Heart left ventricle (tissue), 16 donors: ENCODE measurements around the gene SSX2IP. TPM values are rescaled to one million over a fixed set of nuclear protein-coding genes. Genes with fewer than 3 reads are reported as not detected.
"Not testable (repeated sequence)": the region's sequence is repeated elsewhere in the genome, so short reads cannot be mapped to it uniquely, and the experiment has no call there.

Experiments used
- ATAC-seq, 4 donors: fragments of 200-7000 bp; cut with Tn5 transposase; one replicate each; pipeline ENCODE4 v1.9.1; 2020 to 2022; ENCODE audit warnings: moderate library complexity in 4 of 4, mild to moderate bottlenecking in 3 of 4, moderate number of reproducible peaks in 1 of 4
- DNase-seq, 5 donors: peaks; one replicate each; pipeline ENCODE4 v3.0.0-alpha.2; 2020
- H3K27ac ChIP-seq, 12 donors: fragments of 200-600 bp; sonication (generic) in 4 of 12; one replicate each; pipeline versions ENCODE4 v1.5.0 to v1.8.0; 2016 to 2022; ENCODE audit warnings: mild to moderate bottlenecking in 2 of 12
- H3K27me3 ChIP-seq, 9 donors: fragments of 200-600 bp; sonication (generic) in 2 of 9; one replicate each; pipeline versions ENCODE4 v1.5.1 to v1.8.0; 2016 to 2022; ENCODE audit warnings: mild to moderate bottlenecking in 3 of 9
- H3K36me3 ChIP-seq, 9 donors: fragments of 200-600 bp; sonication (generic) in 2 of 9; one replicate each; pipeline versions ENCODE4 v1.5.0 to v1.8.0; 2018 to 2022; ENCODE audit warnings: mild to moderate bottlenecking in 2 of 9
- H3K4me1 ChIP-seq, 12 donors: fragments of 200-600 bp; sonication (generic) in 4 of 12; one replicate each; pipeline versions ENCODE4 v1.5.0 to v1.8.0; 2016 to 2022; ENCODE audit warnings: mild to moderate bottlenecking in 3 of 12
- H3K4me3 ChIP-seq, 12 donors: fragments of 200-600 bp; sonication (generic) in 4 of 12; one replicate each; pipeline versions ENCODE4 v1.5.0 to v1.8.0; 2017 to 2022; ENCODE audit warnings: mild to moderate bottlenecking in 9 of 12, moderate library complexity in 4 of 12
- H3K9me3 ChIP-seq, 12 donors: fragments of 200-600 bp; sonication (generic) in 4 of 12; one replicate each; pipeline versions ENCODE4 v1.5.0 to v1.8.0; 2016 to 2022; ENCODE audit warnings: mild to moderate bottlenecking in 1 of 12
- CTCF ChIP-seq, 12 donors: fragments of 200-600 bp; sonication (generic) in 4 of 12; IDR thresholded peaks; one replicate each; pipeline versions ENCODE4 v1.5.0 to v1.8.0; 2018 to 2022; ENCODE audit warnings: antibody characterized with exemption in 12 of 12, mild to moderate bottlenecking in 5 of 12
- POLR2A ChIP-seq, 2 donors: fragments of 450-650 bp; IDR thresholded peaks; one replicate each; pipeline ENCODE4 v1.6.1; 2017; ENCODE audit warnings: antibody characterized with exemption in 2 of 2, mild to moderate bottlenecking in 2 of 2, moderate library complexity in 2 of 2
- WGBS, 4 donors: extraction: QIAGEN DNeasy Blood & Tissue Kit in 2 of 4; methylation state at CpG; one replicate each; pipeline versions ENCODE4 v1.1.5 to v1.1.7; 2013 to 2018; 5-methylcytosine and 5-hydroxymethylcytosine counted together
- intact Hi-C, 10 donors: fragments of 100-400 bp; cut with DNase I; formaldehyde crosslinking; loops; one replicate each; pipeline versions ENCODE4 v1.11.1 to v1.14.2; 2022
- polyA plus RNA-seq, 2 donors: library from polyadenylated mRNA; stranded (reverse); fragments of 200-250 nt; gene quantifications; one replicate each; pipeline ENCODE4 v1.2.3, GENCODE V29; 2013
- total RNA-seq, 9 donors: library from RNA; depleted of rRNA in 2 of 9; stranded (reverse); fragments of >200 nt in 2 of 9; fragmentation: NEBNext Ultra II Directional in 3 of 9; extraction: Animal tissue kit (Norgen Biotek cat#: 25700) in 3 of 9; gene quantifications; one replicate each; pipeline versions ENCODE4 v1.1.0 to v1.2.4, GENCODE V29; 2016 to 2023
- donor health status: ischemic (EF 13 %, LVEDD 7.1; RV severe dilation, severe dysfunction).
- donor health status: healthy with polysubstance abuse.
- donor health status: DM: no; HTN: yes; CAD: no.
- donor health status: DM: no; HTN: no; CAD: no.
- donor health status: ischemic (EF 25% LVEDD 6.9; RV normal size, moderate dysfunction).
- donor health status: ischemic (EF 25% LVEDD 5.7; RV mildly dilated, moderate dysfunction).
- donor health status: healthy.
- donor health status: DM: yes; HTN: yes; CAD: no.
- donor health status: ischemic (EF 35%, LVEDD 5.7; RV mildly dilated, moderate dysfunction).
- donor health status: nonischemic (EF 11% LVEDD 7.7; RV severe dilation, severe dysfunction).
- donor health status: DM: yes; HTN: yes; CAD: no.
- donor health status: PGD.
- donor health status: ischemic (EF 29% LVEDD 5.4; RV normal size, mild dysfunction).
- donor health status: nonischemic (EF 23%, LVEDD 6.1; RV moderate dilation, normal function).

SSX2IP gene
- total and polyA plus RNA-seq, 11 donors = 2.6 to 18.5 (median 13.7) TPM

DNA sequence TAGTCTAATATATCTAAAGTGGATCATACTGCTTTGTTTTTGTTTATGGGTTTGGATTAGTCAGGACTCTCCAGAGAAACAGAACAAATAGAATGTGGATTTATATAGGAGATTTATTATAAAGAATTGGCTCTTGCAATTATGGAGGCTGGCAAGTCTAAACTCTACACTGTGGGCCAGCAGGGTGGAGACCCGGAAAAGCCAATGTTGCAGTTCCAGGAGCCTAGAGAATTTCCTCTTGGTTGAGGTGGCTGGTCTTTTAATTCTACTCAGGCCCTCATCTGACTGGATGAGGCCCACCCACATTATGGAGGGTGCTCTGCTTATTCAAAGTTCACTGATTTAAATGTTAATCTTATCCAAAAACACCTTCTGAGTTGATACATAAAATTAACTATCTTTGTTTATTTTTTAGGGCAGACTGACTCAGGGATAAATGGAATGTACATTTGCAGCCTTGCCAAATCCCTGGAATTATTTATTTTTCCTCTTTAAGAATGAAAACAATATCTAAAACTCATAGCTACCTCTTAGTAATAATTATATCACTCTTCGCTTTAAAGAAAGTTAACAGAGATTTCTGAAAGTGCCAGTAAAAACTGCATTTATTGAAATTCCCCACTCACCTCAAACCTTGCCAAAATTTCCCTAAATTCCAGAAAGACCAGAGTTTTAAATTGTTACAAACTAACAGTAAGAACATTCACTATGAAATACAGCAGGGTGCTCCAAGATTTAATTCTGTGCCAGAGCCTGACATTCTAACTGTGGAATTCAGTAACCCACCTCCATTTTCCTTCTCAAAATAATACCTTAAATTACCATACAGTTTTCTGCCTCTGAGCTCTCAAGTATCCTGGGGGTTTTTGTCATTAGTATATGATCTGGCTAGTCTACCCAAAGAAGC lies 36.6 kb upstream of the SSX2IP start:
- Histone ChIP-seq H3K4me3 (no peak overlapping the region), H3K27ac (peak overlapping the region in 4 of 12 donors; percentile 14 to 49 (median 30)), H3K27me3 (no peaks in the 10 kb centered on the region), H3K4me1 (peaks cover 0 to 24% (median 0%) of the 10 kb centered on the region in 12 donors), H3K36me3 (no peaks in the 10 kb centered on the region), H3K9me3 (no peaks in the 10 kb centered on the region)
- DNase-seq = no peak
- no peak for ATAC-seq
- intact Hi-C loops = no loop called here
- 74 to 82% (median 77%) methylated on average over 2 of the region's 2 CpGs for WGBS, 4 donors
- TF ChIP-seq POLR2A (IDR thresholded peaks at IDR 0.05) (no peak), CTCF (IDR thresholded peaks at IDR 0.05) (no peak)

DNA sequence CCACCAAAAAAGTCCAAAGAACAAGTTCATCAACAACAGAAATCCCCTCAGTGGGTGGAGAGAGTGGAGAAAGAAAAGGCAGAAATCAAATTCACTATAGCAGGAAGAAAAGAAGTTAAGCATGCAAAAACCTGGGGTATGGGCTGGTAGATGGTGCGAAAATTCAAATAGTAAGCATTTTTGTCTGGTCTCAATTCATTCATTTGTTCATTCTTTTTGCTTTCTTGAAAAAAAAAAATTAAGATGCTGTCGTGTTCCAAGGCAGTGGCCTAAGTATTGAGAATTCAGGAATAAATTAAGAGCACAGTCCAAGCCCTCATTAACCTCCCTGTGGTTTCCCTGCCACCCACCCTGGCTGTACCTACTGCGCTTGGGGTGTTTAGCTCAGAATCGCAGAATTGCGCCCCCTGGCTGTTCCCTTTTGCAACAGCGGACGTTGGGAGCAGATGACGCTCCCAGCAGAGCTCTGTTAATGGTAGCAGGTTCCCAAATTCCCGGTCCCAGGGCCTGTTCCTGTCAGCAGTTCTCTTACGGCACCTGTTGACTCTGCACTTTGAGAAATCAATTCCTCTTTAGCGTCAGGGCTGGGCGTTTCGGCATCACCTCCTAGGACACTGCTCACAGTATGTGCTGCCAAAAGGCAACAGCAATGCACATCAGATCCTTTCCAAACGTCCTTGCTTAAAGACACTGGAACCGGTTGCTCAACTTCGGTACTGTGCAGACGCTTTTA lies 34.0 kb upstream of the SSX2IP start:
- ATAC-seq = no peak

DNA sequence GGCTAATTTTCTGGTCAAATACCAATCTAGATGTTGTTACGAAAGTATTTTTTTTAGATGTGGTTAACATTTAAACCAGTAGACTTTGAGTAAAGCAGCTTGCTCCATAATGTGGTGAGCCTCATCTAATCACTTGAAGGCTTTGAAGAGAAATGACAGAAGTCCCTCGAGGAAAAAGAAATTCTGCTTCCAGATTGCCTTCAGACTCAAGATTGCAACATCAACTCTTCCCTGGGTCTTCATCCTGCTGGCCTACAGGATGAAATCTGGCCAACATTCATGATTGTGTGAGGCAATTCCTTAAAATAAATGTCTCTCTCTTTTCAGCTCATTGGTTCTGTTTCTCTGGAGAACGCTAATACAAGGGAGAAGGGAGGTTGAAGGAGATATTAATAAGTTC lies 32.5 kb upstream of the SSX2IP start:
- Histone ChIP-seq H3K4me3 (no peak overlapping the region), H3K36me3 (no peaks in the 10 kb centered on the region), H3K27me3 (no peaks in the 10 kb centered on the region), H3K27ac (peak overlapping the region in 5 of 12 donors; percentile 17 to 54 (median 39)), H3K4me1 (peaks cover 0 to 43% (median 0%) of the 10 kb centered on the region in 12 donors), H3K9me3 (no peaks in the 10 kb centered on the region)
- ATAC-seq (peak in 3 of 4 donors; percentile 43 to 77 (median 61)), DNase-seq (no peak)
- intact Hi-C loops = no loop called here
- WGBS, 4 donors = 74 to 82% (median 75%) methylated on average over 3 of the region's 3 CpGs
- TF ChIP-seq POLR2A (IDR thresholded peaks at IDR 0.05) (no peak), CTCF (IDR thresholded peaks at IDR 0.05) (no peak)

More for the DNA sequence above, 34.0 kb upstream of the SSX2IP start:
- no peaks in the 10 kb centered on the region for H3K27me3 ChIP-seq
- intact Hi-C loops = no loop called here
- H3K27ac ChIP-seq = no peak overlapping the region
- no peaks in the 10 kb centered on the region for H3K36me3 ChIP-seq
- DNase-seq = peak in 1 of 5 donors; percentile 20
- WGBS, 4 donors = 55 to 68% (median 61%) methylated on average over 17 of the region's 17 CpGs
- no peak overlapping the region for H3K4me3 ChIP-seq
- H3K9me3 ChIP-seq = no peaks in the 10 kb centered on the region
- TF ChIP-seq POLR2A (IDR thresholded peaks at IDR 0.05) (no peak), CTCF (IDR thresholded peaks at IDR 0.05) (peak in 4 of 12 donors; percentile 13 to 45 (median 20))
- H3K4me1 ChIP-seq = peaks cover 0 to 36% (median 0%) of the 10 kb centered on the region in 12 donors

DNA sequence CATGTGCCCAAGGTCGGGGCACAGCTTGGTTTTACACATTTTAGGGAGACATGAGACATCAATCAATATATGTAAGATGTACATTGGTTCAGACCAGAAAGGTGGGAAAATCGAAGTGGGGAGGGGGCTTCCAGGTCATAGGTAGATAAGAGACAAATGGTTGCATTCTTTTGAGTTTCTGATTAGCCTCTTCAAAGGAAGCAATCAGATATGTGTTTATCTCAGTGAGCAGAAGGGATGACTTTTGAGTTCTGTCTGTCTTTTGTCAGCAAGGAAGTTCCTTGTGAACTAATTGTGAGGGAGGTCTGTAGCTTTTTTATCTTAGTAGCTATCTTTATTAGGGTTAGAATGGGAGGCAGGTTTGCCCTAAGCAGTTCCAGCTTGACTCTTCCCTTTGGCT lies 31.6 kb upstream of the SSX2IP start:
- H3K36me3 ChIP-seq, H3K4me3 ChIP-seq, DNase-seq, ATAC-seq, H3K27me3 ChIP-seq, intact Hi-C loops, H3K9me3 ChIP-seq: not testable (repeated sequence)
- peak overlapping the region in 4 of 12 donors; percentile 2 to 79 (median 38) for H3K27ac ChIP-seq
- WGBS, 4 donors = 47 to 65% (median 57%) methylated on average over 2 of the region's 2 CpGs
- H3K4me1 ChIP-seq = peaks cover 0 to 35% (median 0%) of the 10 kb centered on the region in 12 donors
